Choroid plexus epithelial cell (primary cell): ENCODE data around the gene SETDB2.

Experiments
- DNase-seq: peaks from one replicate; pipeline ENCODE4 v3.0.0-alpha.2; 2010; ENCODE audit warnings: low read depth
- H3K4me3 ChIP-seq: 2 replicates; pipeline ENCODE4 v1.5.1; 2011; ENCODE audit warnings: low read depth, mild to moderate bottlenecking, control low read depth, low read length, moderate library complexity
- TF ChIP-seq, protein P1 (sequence below): conservative IDR thresholded peaks from 2 replicates; pipeline ENCODE4 v1.5.1; 2011; ENCODE audit warnings: low read depth, mild to moderate bottlenecking, control low read depth, inconsistent platforms, low read length, moderate library complexity

SETDB2 gene

DNA sequence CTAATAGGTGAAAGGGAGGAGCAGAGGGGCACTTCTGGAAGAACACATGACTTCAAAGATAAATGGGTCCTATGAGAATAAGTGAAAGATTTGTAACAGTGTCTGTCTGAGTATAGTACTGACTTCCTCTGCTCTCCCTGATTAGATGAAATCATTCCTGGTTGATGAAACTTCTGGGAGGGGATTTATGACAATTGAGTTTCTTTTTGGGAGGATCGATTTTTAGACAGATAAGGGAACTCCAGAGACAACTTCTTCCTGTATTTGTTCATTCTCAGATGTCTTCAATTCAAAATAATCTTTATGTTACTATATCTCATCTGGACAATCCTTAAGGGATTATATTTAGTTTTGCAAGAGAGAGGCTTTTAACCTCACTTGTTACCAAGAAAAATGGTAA lies 20.0 kb downstream of the SETDB2 start:
- TF ChIP-seq, protein P1, sequence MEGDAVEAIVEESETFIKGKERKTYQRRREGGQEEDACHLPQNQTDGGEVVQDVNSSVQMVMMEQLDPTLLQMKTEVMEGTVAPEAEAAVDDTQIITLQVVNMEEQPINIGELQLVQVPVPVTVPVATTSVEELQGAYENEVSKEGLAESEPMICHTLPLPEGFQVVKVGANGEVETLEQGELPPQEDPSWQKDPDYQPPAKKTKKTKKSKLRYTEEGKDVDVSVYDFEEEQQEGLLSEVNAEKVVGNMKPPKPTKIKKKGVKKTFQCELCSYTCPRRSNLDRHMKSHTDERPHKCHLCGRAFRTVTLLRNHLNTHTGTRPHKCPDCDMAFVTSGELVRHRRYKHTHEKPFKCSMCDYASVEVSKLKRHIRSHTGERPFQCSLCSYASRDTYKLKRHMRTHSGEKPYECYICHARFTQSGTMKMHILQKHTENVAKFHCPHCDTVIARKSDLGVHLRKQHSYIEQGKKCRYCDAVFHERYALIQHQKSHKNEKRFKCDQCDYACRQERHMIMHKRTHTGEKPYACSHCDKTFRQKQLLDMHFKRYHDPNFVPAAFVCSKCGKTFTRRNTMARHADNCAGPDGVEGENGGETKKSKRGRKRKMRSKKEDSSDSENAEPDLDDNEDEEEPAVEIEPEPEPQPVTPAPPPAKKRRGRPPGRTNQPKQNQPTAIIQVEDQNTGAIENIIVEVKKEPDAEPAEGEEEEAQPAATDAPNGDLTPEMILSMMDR = no peak
- DNase-seq = no peak
- H3K4me3 ChIP-seq = no peak overlapping the region

DNA sequence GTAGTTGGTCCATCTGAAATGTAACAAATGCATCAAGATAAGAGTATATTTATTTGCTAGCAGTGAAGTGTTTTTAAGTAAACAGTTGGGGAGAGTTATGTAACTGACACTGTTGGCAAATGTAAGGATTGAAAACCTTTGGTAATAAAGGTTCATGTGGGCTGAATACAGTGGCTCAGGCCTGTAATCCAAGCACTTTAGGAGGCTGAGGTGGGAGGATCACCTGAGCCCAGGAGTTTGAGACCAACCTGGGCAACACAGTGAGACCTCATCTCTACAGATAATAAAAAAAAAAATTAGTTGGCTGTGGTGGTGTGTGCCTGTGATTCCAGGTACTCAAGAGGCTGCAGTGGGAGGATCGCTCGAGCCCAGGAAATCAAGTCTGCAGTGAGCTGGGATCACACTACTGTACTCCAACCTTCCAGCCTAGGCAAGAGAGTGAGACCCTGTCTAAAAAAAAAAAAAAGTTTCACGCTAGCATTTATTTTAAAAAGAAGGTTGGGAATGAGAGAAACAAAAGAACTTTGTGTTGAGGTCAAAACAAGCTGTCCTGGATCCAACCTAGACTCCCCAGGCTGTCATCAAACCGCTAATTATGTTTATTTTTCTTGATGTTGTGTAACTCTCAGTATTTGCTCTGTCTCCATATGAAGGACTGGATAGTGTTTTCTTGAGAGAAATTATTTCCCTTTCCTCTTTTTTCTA lies 20.7 kb downstream of the SETDB2 start:
- peak; percentile 80 for DNase-seq
- H3K4me3 ChIP-seq = no peak overlapping the region
- TF ChIP-seq, protein P1 = no peak

DNA sequence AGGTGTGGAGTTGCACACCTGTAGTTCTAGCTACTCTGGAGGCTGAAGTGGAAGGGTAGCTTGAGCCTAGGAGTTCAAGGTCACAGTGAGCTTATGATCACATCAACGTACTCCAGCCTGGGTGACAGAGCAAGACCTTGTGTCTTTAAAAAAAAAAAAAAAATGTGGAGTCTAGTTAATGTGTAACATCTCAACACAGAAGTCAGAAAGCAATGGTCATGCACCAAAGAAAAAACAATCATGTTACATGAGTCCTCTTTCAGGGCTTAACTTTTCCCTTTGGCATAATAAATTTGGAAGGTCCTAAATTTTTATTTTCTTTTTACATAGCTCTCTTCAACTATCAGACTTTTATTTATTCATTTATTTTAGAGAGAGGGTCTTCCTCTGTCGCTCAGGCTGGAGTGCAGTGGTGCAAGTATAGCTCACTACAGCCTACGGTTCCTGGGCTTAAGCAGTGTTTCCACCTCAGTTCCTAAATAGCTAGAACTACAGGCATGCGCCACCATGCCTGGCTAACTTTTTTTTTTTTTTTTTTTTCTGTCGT lies 22.3 kb downstream of the SETDB2 start:
- TF ChIP-seq, protein P1 = no peak
- no peak overlapping the region for H3K4me3 ChIP-seq
- DNase-seq = no peak

DNA sequence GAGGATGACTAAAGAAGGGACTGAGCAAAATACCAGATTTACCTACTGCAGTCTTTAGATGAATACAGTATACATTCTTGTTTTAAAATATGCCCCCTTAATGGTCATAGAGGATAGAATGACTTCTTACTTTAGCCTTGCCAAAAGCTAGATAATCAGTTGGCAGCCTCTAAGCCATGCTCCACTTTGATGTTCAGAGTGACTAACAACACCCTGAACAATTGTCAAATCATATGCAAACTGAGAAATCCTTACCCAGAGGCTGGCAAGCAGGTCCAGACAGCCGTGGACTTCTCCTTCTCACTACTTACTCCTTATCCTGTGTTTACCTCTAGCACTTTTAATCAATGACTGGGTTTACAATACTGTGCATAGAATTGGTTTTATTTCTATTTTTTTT lies 28.1 kb downstream of the SETDB2 start:
- TF ChIP-seq, protein P1 = no peak
- DNase-seq = no peak
- H3K4me3 ChIP-seq = no peak overlapping the region

DNA sequence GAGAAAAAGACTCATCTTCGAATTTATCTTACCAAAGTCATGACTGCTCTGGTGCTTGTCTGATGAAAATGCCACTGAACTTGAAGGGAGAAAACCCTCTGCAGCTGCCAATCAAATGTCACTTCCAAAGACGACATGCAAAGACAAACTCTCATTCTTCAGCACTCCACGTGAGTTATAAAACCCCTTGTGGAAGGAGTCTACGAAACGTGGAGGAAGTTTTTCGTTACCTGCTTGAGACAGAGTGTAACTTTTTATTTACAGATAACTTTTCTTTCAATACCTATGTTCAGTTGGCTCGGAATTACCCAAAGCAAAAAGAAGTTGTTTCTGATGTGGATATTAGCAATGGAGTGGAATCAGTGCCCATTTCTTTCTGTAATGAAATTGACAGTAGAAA lies 32.5 kb downstream of the SETDB2 start:
- no peak overlapping the region for H3K4me3 ChIP-seq
- TF ChIP-seq, protein P1 = no peak
- no peak for DNase-seq

DNA sequence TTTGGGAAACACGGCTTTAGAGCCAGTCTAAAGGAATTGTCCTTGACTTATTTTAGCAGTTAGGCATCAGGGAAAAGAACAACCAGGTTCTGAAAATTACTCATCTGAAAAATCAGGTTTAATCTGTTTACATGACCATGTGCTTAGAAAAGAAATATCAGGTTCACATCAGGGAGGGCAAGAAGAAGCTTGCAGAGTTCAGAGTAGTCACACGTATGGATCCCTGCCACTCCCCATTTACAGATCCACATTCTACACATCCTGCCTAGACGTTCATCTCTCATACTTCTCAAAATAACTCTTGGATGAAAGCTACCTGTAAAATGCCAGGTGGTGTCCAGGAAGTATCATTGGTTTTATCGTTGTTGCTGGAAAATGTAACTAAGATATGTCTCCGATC lies 37.7 kb downstream of the SETDB2 start:
- DNase-seq = no peak
- TF ChIP-seq, protein P1 = no peak
- H3K4me3 ChIP-seq = no peak overlapping the region

DNA sequence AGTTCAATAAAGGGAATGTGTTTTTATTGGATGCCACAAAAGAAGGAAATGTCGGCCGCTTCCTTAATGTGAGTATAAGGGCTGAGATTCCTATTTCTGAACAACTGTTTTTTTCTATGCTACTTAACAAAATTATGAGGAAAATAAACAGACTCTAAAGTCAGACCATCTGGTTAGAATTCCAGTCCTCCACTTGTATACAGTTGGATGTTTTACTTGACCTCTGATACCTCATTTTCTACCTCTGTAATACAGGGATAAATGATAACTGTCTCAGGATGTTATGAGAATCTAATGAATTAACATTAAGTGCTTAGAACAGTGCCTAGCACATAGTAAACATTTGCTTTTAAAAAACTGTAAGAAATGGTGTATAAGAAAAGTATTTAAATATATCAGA lies 44.5 kb downstream of the SETDB2 start:
- H3K4me3 ChIP-seq = no peak overlapping the region
- TF ChIP-seq, protein P1 = no peak
- DNase-seq = no peak
